Measurements from ENCODE around the gene RERG.

The RERG gene

GRCh38 chr12:15192720-15193119, 28.5 kb downstream of the RERG start (continued):
- no peak for TF ChIP-seq PRDM2 (tag by site-specific recombination; IDR thresholded peaks at IDR 0.05; ENCODE audit: borderline replicate concordance)
- TF ChIP-seq ZNF423 (tag by site-specific recombination; IDR thresholded peaks at IDR 0.05) = no peak
- no peak for TF ChIP-seq YY2 (tag by site-specific recombination; IDR thresholded peaks at IDR 0.05)
- no peak for TF ChIP-seq ZSCAN30 (tag by site-specific recombination; IDR thresholded peaks at IDR 0.05)
- TF ChIP-seq ZNF354C (tag by site-specific recombination; IDR thresholded peaks at IDR 0.05; ENCODE audit: borderline replicate concordance, low read depth) = no peak
- TF ChIP-seq ZNF16 (tag by site-specific recombination; IDR thresholded peaks at IDR 0.05; ENCODE audit: low read depth) = no peak

- Histone ChIP-seq H3K4me3 (ENCODE audit: low read depth, low read length) (no peak overlapping the region), H3K27ac (ENCODE audit: extremely low read depth, low read depth, low read length) (no peak overlapping the region), H3K4me1 (ENCODE audit: control insufficient read depth, insufficient read depth, low read length) (no peaks in the 10 kb centered on the region), H3K36me3 (ENCODE audit: control insufficient read depth in 2 of 2, insufficient read depth in 1 of 2, low read length in 2 of 2) (no peaks in the 10 kb centered on the region), H3K9me3 (ENCODE audit: control insufficient read depth, insufficient read depth, low read depth, low read length) (no peaks in the 10 kb centered on the region)
- ChIA-PET POLR2A (no interaction called here), CTCF (no interaction called here)
- TF ChIP-seq ZBTB7A (tag by site-specific recombination; IDR thresholded peaks at IDR 0.05; ENCODE audit: low read depth) = no peak
- no peak for TF ChIP-seq ZNF654 (tag by site-specific recombination; IDR thresholded peaks at IDR 0.05; ENCODE audit: low read depth)
- no peak for TF ChIP-seq YY2 (tag by site-specific recombination; IDR thresholded peaks at IDR 0.05)
These were observed 33.1 kb downstream of the RERG start for GRCh38 chr12:15188127-15188526.

GRCh38 chr12:15186597-15186996, 34.6 kb downstream of the RERG start:
- TF ChIP-seq ZNF302 (tag by site-specific recombination; IDR thresholded peaks at IDR 0.05; ENCODE audit: low read depth) (no peak), SCRT1 (tag by site-specific recombination; IDR thresholded peaks at IDR 0.05; ENCODE audit: borderline replicate concordance) (no peak), ZNF561 (tag by site-specific recombination; IDR thresholded peaks at IDR 0.05; ENCODE audit: borderline replicate concordance) (no peak), ZNF785 (tag by site-specific recombination; IDR thresholded peaks at IDR 0.05) (no peak), ZNF548 (tag by site-specific recombination; IDR thresholded peaks at IDR 0.05) (no peak), ZNF843 (tag by site-specific recombination; IDR thresholded peaks at IDR 0.05) (no peak), GLI4 (tag by site-specific recombination; IDR thresholded peaks at IDR 0.05) (no peak), ATF2 (tag by site-specific recombination; IDR thresholded peaks at IDR 0.05; ENCODE audit: low read depth) (no peak), ZBTB17 (tag by site-specific recombination; IDR thresholded peaks at IDR 0.05) (no peak), ZNF169 (tag by site-specific recombination; IDR thresholded peaks at IDR 0.05) (no peak)
- TF ChIP-seq, protein P1, sequence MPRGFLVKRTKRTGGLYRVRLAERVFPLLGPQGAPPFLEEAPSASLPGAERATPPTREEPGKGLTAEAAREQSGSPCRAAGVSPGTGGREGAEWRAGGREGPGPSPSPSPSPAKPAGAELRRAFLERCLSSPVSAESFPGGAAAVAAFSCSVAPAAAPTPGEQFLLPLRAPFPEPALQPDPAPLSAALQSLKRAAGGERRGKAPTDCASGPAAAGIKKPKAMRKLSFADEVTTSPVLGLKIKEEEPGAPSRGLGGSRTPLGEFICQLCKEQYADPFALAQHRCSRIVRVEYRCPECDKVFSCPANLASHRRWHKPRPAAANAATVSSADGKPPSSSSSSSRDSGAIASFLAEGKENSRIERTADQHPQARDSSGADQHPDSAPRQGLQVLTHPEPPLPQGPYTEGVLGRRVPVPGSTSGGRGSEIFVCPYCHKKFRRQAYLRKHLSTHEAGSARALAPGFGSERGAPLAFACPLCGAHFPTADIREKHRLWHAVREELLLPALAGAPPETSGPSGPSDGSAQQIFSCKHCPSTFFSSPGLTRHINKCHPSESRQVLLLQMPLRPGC (tag by site-specific recombination; IDR thresholded peaks at IDR 0.05) = no peak
- H3K9me3 ChIP-seq (ENCODE audit: control insufficient read depth, insufficient read depth, low read depth, low read length) = no peaks in the 10 kb centered on the region
- no peaks in the 10 kb centered on the region for H3K36me3 ChIP-seq (ENCODE audit: control insufficient read depth in 2 of 2, insufficient read depth in 1 of 2, low read length in 2 of 2)
- H3K27ac ChIP-seq (ENCODE audit: extremely low read depth, low read depth, low read length) = no peak overlapping the region
- ChIA-PET POLR2A (no interaction called here), CTCF (interaction anchor here (0.6 kb wide), 1 partner anchor 565 kb away, joined by 4 read pairs; no protein-coding TSS in a partner anchor)
- H3K4me3 ChIP-seq (ENCODE audit: low read depth, low read length) = no peak overlapping the region
- no peaks in the 10 kb centered on the region for H3K4me1 ChIP-seq (ENCODE audit: control insufficient read depth, insufficient read depth, low read length)

All from HEK293 (cell line).